Right kidney (tissue), 1 donor: ENCODE results near the gene HOXA3.

Experiments
- DNase-seq: peaks from one replicate; pipeline ENCODE4 v3.0.0-alpha.2; 2016

Gene HOXA3

DNA sequence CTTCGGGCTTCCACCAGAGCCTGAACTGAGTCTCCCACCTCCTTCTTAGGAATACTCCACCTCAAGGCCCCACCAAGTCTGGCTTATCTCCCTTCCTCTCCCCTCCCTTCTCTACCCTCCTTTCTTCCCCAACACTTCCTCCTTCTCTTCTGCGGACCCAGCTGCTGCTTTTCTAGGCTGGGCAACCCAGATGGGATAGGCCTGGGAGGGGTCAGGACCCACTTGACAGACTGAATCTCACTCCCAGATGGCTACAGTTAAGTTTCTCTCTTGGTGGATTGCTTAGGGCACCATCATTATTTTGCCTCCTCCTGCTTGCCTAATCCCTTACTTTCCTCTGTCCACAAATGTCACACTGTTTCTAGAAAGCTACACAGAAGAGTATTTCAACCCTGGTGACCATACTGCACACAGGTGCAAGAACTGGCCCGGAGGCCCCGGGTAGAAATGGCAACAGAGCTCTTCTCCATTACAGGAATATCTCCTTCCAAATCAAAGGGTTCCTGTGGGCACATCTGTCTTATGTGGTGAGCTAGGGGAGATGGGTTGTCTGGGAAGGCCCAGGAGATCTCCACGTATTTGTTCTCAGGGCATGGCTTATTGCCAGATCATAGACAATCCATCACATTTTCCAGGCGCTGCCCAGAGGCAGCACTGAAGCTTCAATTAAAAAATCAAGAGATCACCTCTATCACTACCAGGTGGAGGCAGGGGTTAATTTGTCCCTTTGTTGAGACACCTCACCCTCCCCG is 37.8 kb upstream of the HOXA3 start:
- DNase-seq, result no peak

DNA sequence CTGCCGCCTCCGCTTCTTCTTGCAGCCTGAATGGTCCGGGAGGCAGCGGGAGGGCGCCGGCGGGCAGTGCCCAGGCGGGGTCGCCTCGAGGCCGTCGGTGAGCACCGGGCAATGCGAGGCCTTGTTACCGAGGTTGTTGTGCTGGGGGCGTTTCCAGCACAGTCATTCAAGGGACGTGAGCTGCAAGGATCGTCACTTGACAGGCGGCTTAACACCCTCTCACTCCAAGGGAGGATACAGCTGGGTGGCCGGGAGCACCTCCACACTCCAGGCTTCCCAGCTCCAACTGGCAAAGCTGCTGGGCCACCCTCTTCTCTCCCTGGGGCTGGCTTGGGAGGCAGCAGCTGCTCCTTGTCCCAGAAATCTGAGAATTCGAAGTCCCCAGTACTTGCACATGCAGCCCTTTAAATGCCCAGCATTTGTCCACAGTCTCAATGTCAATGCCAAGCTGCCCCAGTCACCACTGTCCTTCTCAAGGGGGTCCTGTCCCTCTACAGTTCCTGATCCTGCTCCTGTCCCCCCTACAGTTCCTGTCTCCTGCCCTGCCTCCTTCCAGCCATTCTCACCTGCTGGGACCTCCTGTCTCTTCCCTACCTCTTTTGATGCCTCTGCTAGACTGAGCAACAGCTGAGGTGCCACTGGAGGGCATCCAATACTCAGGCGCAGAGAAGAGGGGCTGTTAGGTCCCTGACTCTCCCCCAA is 37.1 kb upstream of the HOXA3 start:
- DNase-seq, result peak; percentile 61

DNA sequence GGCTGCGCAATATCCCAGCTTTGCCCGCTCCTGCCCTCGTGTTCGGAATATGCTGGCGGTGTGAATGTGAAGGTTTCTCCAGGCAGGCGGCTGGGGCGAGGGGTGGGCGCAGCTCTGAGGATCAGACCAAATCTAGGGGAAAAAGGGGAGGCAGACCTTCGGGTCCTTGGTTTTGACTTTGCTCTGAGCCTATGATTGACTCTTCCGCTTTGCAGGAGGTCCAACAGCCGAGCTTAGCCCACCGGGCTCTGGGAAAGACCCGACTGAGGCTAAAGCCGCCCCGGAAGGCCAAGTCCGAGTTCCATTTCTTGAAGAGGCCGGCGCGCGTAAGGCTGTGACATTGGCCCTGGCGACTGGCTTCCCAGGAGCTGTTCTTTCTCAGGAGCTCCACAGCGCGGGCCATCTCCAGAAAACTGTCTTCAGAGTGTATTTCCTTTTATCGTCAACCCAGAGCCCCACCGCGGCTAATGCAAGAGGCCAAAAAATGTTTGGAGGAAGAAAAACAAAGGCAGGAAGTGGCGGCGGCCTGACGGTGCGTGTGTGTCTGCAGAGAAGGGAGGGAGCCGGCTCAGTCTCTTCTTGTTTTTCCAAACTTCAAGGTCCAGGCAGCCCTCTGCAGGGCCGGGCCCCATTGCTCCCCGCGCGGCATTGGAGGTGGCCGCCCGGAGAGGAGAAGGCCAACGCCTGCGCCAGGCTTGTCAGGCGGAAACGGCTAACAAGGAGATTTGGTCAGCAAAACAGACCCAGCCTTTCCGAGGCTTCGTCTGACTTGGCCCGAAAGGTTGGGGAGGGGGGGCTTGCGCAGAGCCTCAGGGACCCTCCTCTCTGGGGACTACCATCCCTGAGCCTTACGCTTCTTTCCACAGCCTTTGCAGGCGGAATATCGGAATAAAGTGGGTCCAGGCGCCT is 36.3 kb upstream of the HOXA3 start:
- peak; percentile 83 for DNase-seq

DNA sequence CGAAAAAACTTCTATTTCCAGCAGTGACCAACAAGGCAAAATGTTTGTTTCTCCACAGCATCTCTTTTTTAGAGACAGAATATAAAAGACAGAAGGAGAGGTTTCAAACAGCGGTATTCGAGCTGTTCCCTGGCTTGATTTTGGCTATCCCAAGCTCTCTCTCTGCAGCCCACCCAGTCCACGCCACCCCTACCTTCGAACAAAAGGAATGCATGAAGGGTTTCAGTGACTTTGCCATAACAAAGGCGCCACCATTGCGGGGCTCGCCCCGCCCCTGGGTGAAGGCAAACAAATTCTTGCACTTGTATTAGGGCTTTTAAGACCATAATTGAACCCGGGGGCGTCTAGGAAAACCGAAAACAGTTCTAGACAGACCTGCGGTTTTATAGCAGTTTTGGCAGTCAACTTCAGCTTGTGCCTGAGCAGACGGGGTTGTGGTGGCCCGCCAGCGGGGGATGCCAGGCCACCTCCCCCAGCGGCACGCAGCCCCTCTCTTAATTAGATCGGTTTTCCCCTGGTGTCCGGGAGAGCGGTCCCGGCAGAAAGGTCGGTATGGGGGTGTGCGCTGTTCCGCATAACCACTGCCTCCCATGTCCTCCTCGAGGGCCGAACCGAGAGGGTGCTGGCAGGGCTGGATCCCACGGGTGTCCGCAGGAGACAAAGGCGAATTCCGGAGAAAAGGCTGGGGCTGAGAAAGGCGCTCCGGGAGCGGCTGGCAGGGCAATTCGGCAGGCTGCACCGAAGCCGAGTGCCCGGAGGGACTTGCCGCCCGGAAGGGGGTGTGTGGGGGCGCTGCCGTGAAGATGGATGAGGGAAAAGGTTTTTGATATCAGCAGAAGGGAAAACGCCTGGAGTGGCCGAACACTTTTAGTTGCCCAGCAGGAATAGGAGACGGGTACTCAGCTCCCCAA is 35.3 kb upstream of the HOXA3 start:
- peak; percentile 80 for DNase-seq

DNA sequence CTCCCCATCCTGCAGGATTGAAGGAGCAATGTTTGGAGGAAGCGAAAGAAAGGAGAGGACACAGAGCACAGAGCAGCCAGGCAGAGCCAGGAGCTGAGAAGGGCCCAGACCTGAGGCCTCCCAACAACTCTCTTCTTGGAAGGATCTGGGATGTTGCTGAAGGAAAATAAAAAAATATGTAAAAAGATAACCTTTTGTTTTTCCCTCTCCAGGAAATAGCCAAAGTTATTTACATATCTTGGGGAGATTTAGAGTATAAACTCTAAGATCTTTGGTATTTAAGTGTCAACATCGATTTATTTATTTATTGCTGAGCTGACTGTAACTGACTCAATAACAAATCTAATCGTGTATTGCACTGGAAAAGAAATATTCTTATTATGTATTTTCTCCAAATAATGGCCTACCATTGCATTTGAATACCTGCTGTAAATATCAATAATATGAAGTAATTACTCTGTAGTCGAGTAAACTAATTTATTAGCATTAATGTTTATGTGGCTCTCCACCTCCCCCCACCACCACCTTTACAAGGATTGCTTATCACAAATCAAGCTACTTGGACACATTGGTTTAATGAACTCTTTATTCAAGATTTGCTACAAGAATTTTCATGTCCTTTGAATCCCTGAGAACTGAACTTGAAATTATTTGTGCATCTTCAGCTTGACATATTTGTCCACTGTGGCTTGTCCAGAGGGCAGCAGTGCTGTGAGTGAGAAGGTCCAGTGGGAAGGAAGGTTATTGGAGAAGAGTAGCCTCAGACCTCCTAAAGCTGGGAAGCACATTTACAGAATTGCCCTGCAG is 34.5 kb upstream of the HOXA3 start:
- no peak for DNase-seq

DNA sequence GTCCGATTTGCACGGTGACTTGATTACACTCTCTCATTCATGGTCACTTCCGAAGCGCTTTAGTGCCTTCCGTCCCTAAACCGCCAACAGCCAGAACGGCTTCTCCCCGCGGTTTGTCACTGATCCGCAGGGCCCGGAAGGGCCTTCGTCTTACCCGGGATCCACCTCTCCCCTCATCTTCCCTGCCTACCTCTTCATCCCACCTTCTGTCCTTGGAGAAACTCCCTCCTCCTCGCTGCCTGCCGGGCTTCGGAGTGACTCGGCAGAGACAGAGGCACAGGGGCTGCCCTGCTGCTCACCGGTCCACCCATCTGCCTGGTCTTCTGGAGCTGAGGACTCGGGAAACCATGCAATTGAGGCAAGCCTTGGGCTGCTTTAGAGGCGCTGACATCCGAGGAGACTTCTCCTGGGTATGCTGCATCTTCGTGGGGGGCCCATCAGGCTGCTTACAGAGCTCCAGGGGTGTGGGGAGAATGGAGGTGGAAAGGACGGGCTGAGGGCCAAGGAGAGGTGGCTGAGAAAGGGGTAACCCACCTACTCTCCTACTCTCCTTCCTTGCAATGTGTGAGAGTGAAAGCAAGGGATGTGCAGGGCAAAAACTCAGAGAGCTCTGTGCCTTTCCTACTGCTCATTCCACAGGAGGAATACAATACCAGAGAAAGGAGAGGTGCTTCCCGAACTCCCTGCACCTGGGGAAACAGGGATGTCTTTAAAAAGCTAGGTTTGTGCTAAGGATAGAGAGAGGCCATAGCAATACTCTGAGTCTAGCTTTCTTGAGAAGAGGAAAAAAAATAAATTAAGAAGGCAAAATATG is 33.7 kb upstream of the HOXA3 start:
- peak; percentile 78 for DNase-seq

DNA sequence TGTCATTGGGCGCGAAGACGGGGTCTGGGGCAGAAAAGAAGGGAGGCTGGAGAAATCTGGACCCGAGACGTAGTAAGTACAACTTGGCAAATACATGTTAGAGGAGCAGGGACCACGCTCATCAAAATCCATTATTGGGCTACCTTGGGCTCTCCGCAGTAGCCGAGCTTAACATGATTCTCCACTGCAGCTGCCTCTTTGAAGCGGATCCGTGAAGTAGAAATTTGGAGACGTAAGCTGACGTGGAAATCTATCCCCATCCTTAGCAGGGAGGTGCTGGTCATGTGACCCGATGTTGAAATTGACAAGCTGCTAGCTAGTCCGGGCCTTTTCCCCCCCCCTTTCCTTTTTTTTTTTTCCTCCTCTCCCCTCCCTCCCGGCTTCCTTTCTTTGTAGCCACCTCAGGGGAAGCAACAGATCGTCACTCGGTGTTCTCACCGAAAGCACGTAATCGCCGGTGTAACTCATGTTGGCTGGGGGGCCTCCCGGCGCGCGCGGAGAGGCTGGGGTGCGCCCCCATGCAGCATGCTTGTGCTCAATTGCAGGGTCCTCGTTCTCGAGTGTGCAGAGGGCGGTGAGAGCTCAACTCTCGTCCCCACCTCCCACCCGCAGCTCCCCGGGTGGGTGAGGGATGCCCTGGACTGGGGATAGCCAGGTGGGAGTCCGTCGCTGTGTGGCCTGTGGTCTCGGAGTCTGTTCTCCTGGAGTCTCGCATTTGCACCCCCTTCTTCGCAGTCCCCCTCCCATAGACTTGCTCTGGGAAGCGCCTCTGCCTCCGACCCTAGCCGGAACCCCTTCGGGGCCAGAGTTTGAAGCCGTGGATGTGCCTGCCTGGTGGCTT is 32.9 kb upstream of the HOXA3 start, which contains the start of gene HOXA11:
Gene HOXA11 (minus strand): TSS at position 220 of the 841 bp plus-strand sequence. CDS start 88 bp downstream, at position 132.
- peak; percentile 84 for DNase-seq

DNA sequence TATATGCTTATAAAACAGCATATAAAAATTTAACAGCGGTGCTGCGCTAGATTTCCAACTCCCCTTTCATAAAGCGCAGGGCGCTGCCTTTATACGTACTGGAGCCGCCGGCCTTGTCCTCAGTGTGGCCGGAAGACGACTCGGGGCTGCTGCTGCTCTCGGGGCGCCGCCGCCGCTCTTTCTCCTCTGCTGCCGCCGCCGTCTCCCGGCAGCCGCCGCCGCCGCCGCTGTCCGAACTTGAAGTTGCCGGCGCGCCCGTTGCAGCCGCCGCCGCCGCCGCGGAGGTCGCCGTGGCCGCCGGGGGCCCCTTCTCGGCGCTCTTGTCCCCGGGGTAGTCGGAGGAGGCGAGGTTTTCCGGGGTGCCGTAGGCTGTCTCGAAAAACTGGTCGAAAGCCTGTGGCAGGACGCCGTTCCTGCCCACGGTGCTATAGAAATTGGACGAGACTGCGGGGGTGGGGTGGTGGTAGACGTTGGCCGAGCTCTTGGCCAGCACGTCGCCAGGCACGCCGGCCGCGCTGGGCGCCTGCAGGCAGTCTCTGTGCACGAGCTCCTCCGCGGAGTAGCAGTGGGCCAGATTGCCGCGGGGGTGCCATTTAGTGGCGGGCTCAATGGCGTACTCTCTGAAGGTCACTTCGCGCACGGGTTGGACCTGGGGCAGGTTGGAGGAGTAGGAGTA is 32.1 kb upstream of the HOXA3 start:
- no peak for DNase-seq

DNA sequence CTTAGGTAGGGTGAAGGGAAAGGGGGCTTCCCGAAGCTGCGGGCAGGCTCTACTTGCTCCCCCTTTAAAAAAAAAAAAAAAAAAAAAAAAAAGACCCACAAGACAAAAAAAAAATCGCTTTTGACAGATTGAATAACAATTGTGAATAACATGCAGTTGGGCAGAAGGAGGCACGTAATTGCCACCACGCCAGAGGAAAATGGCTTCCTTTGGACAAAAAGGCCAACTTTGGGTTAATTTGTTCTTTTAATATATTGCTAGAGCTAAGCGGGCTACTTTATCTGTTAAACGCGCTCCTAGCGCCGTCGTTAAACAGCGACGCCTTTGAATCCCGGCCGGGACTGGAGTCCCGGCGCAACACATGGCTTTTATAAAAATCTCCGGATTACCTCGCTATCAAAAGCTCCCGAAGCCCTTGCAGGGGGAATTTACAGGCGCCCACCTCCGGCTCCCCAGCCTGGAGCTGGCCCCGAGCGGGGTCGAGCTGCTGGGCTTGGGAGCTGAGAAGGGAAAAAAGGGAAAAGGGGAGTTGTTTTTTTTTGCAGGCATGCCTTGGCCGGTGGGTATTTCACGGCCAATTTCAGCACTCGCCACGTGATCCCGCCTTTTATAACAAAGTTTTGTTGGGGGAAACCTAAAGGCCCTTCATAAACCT is 31.4 kb upstream of the HOXA3 start:
- peak; percentile 72 for DNase-seq

DNA sequence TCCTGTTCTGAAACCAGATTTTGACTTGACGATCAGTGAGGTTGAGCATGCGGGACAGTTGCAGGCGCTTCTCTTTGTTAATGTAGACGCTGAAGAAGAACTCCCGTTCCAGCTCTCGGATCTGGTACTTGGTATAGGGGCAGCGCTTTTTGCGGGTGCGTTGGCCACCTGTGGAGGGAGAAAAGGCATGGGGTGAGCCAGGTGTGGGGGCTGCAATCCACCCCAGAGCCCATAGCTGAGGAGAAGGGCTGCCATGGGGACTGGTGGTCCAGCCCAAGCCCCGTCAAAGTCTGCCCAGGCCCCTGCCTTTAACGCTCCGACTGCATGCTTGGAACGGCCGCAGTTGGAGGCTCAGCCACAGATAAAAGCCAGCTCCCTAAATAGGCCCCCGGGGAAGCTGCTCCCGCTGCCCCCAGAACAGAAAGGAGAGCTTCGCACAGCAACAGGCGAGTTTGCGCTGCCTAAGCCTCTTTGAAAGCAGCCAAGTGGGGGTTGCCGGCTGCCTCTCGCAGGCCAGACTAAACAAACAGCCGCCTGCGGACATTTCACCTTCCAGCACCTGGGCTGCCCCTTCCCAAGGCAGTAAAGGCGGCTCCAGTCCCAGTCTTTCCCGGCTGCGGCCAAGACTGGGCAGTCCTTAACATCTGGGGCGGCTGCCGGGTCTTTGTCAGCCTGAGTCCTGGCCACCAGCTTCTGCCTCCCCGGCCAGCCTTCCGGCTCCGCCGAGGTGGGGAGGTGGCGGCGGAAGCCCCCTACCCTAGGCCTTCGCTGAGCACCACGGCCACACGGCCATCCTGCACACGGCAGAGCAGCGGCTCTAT is 30.7 kb upstream of the HOXA3 start:
- peak; percentile 80 for DNase-seq

DNA sequence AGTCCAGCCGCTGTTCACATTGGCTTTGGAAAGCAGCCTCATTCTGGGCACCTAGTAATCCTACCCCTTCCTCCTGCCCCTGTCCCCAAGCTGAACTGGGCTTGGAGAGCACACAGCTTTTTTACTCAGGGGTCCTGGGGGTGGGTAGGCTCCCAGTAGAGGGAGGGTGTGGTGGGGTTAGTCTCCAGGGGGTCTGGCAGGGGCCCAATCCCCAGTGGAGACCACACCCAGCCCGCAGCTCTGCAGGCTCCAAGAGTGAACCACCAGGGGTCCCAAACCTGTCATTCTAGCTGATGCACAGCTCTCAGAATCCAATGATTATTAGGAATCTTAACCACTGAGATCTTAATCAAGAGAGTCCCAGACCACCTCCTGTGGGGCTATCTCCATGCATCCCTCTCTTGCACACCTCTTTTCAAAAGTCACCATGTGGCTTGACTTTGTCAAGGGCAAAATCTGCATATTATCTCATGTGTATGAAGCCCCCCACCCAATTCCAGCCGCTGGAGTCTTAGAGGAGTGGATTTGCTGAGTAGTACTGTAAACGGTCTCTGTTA is 30.0 kb upstream of the HOXA3 start:
- no peak for DNase-seq

DNA sequence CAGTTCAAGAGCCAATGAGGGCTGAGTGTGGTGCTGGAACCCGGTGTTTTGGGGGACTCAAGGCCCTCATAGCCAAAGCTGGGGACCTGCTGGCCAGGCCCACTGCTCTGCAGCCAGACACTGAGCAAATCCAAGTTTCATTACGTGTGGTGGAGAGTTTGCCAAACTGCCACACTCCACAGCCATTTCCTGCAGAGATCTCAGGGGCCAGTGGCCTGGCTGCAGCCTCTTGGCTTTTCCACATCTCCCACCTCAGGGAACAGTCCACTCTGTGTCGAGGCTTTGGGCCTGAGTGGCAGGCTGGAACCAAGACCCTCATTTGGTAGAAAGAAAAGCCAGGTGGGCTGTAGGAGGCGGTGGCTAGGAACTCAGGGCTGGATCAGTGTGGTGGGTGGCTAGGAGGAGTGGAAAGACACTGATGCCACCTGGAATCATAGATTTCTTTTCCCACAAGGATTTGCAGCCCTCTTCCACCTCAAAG is 29.5 kb upstream of the HOXA3 start:
- no peak for DNase-seq

DNA sequence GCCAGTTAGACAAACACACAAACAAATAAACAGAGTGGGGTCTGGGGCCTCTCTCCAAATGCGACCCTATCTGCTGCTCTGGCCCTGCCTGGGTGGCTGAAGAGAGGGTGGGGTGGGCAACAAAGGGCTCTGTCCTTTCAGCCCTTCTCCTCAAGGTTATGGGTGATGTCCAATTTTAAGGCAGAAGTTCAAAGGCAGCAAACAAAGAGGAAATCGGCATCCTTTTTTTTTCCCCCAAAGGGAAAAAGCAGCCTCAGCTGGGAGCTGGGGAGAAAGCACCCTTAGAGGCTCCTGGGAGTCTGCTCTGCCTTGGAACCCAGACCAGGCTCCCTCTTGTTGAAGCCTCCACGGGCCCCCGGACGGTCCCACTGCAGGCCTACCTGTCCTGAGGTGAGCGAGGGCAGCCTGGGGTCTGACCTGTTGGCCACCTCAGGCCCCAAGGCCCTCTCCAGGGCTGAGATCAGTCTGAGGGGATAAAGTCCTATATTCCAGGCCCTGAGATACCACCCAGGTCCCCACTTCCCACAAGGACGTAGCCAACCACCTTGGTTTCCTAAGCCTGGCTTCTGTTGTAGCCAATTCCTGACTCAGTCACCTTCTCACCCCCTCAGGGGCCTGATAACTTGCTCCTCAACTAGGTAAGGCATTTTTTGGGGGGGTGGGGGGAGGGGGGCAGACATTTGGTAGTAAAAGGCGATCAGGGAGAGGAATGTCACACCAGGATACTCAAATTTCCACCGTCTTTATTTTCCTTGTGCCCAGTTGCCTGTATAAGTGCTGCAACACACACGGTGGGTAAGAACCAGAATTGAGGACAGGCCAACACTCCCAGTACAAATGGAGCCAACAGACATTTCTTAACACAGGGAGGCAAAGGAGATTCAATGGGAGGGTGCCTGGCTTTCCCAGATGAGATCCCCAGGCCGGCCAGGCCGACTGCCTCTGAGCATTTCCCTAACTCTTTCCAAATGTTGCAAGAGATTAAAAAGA is 28.3 kb upstream of the HOXA3 start:
- peak; percentile 77 for DNase-seq

DNA sequence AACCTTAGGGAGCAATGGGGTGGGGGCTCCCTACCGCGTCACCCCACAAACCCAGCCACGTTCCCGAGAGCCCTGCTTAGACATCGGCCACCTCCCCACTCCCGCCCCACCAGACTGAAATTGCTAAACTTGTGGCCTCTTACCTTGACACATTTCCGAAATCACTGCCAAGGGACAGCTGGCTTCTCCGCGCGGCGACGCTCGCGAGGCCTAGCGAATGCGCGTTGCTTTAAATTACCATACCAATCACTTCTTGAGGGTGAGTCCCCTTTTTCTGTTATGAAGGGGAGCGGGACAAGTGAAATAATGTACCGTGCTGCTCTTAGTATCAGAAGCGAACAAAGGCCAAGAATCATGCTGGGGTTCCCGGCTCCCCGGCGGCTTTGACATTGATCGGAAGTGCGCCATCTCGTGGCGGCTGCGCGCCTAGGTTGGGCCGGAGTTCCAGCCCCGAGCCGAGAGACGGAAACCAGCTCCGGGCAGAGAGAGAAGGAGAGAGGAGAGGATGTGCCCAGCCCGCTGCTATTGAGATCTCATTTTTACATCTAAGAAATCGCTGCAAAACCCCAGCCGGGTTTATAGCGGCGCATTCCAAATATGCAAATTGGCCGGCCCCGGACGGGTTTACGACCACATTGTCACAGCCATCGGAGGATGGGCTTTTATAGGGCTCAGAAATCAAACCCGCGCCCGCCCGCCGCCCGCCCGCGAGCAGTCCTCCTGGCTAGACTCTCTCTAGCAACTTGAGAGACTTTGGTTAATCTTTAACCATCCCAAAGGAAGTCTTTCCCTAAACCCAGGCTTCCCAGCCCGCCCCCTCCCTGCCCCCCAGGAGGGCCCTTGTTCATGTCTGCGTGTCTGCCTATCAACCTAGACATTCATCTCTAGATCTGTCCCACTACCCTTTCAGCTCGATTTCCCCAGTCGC is 27.4 kb upstream of the HOXA3 start:
- DNase-seq, result peak; percentile 95
